Measurements from ENCODE around the gene RPA1.
A peak's percentile ranks its signal among the peaks of the same experiment; 100 is the strongest.
"Not testable (repeated sequence)": the region's sequence is repeated elsewhere in the genome, so short reads cannot be mapped to it uniquely, and the experiment has no call there.

RPA1 gene

DNA sequence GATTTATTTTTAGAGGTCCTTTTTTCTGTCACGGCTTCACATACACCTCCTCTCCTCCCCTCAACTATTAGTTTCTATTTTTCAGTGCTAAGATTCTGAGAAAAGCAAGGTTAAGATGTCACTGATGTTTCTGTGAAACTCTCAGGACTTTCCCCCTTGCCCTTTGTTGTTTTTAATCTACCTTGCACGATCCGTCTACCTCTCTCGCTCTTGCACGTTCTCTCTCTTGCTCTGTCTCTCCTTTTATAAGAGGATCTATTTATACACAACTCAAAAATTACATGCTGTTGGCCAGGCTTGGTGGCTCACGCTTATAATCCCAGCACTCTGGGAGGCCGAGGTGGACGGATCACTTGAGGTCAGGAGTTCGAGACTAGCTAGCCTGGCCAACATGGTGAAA, 43.6 kb downstream of the RPA1 start:
- H3K36me3 ChIP-seq (replicated peaks): peaks cover 51% of the 10 kb centered on the region

GRCh38 chr17:1875597-1875996, 45.8 kb downstream of the RPA1 start:
- in situ Hi-C loops (cut with MboI; ENCODE audit: low sequenced_read_pairs): no loop called here
- peaks cover 68% of the 10 kb centered on the region for H3K36me3 ChIP-seq (replicated peaks)
- DNase-seq (ENCODE audit: low spot score in 2 of 2): no peak
- H3K9me3 ChIP-seq: no peaks in the 10 kb centered on the region
- H3K4me1 ChIP-seq: no peaks in the 10 kb centered on the region
- no peaks in the 10 kb centered on the region for H3K27me3 ChIP-seq (ENCODE audit: low read depth)
- H3K4me3 ChIP-seq: no peak overlapping the region

More for the DNA sequence above, 43.6 kb downstream of the RPA1 start:
- Histone ChIP-seq H3K9me3 (no peaks in the 10 kb centered on the region), H3K4me3 (no peak overlapping the region), H3K27me3 (ENCODE audit: low read depth) (no peaks in the 10 kb centered on the region), H3K4me1 (no peaks in the 10 kb centered on the region)
- in situ Hi-C loops (cut with MboI; ENCODE audit: low sequenced_read_pairs): no loop called here
- no peak for DNase-seq (ENCODE audit: low spot score in 2 of 2)

DNA sequence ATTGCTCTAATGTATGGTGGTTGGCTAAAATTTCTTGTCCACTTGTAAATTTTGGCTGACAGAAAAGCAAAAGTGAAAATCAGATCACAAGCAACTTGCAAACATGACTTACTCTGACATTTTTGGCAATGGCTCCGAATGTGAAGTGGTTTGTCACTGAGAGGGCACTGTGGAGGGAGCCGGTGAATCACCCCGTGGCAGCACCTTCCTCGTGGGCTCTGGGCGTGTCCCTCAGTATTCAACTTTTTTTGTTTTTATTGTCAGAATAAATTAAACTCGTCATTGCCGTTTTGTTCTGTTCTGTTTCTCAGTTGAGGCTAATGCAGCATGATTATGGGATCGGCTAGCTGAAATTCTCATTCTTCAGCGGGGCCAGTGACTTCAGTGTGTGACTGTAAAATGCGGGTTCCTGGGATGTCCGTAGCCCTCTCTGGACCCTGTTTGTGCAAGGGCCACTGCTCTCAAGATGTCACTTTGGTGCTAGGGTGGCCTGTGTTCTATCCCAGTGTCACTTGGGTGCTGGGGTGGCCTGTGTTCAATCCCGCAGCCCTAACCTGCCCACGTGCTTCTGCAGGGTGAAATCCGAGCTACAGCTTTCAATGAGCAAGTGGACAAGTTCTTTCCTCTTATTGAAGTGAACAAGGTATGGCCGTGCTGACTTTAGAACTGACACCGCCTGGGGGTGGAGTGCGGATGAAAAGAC, 48.8 kb downstream of the RPA1 start:
- no peaks in the 10 kb centered on the region for H3K4me1 ChIP-seq
- no peaks in the 10 kb centered on the region for H3K27me3 ChIP-seq (ENCODE audit: low read depth)
- peaks cover 74% of the 10 kb centered on the region for H3K36me3 ChIP-seq (replicated peaks)
- no peak overlapping the region for H3K4me3 ChIP-seq
- in situ Hi-C loops (cut with MboI; ENCODE audit: low sequenced_read_pairs): no loop called here
- no peak for DNase-seq (ENCODE audit: low spot score in 2 of 2)
- no peaks in the 10 kb centered on the region for H3K9me3 ChIP-seq

GRCh38 chr17:1880851-1881630, 51.2 kb downstream of the RPA1 start:
- H3K4me3 ChIP-seq: no peak overlapping the region
- H3K4me1 ChIP-seq: no peaks in the 10 kb centered on the region
- peaks cover 80% of the 10 kb centered on the region for H3K36me3 ChIP-seq (replicated peaks)
- in situ Hi-C loops (cut with MboI; ENCODE audit: low sequenced_read_pairs): loop anchor here (10.0 kb wide), 1 partner anchor 364 kb away; no protein-coding TSS in a partner anchor
- DNase-seq (ENCODE audit: low spot score in 2 of 2): peak; percentile 59 to 69
- H3K9me3 ChIP-seq: no peaks in the 10 kb centered on the region
- H3K27me3 ChIP-seq (ENCODE audit: low read depth): no peaks in the 10 kb centered on the region

GRCh38 chr17:1882836-1883235, 53.0 kb downstream of the RPA1 start:
- peak in 1 of 2 experiments; percentile 52 for DNase-seq (ENCODE audit: low spot score in 2 of 2)
- no peaks in the 10 kb centered on the region for H3K27me3 ChIP-seq (ENCODE audit: low read depth)
- H3K36me3 ChIP-seq (replicated peaks): peaks cover 77% of the 10 kb centered on the region
- no peak overlapping the region for H3K4me3 ChIP-seq
- in situ Hi-C loops (cut with MboI; ENCODE audit: low sequenced_read_pairs): loop anchor here (10.0 kb wide), 1 partner anchor 362 kb away; no protein-coding TSS in a partner anchor
- no peaks in the 10 kb centered on the region for H3K9me3 ChIP-seq
- H3K4me1 ChIP-seq: no peaks in the 10 kb centered on the region

GRCh38 chr17:1883536-1883935, 53.7 kb downstream of the RPA1 start:
- Histone ChIP-seq H3K4me1 (no peaks in the 10 kb centered on the region), H3K4me3 (no peak overlapping the region), H3K27me3 (ENCODE audit: low read depth) (no peaks in the 10 kb centered on the region), H3K9me3 (no peaks in the 10 kb centered on the region), H3K36me3 (replicated peaks) (peaks cover 77% of the 10 kb centered on the region)
- in situ Hi-C loops (cut with MboI; ENCODE audit: low sequenced_read_pairs): loop anchor here (10.0 kb wide), 1 partner anchor 361 kb away; no protein-coding TSS in a partner anchor
- DNase-seq (ENCODE audit: low spot score in 2 of 2): no peak

- in situ Hi-C loops (cut with MboI; ENCODE audit: low sequenced_read_pairs): loop anchor here (10.0 kb wide), 1 partner anchor 356 kb away; no protein-coding TSS in a partner anchor
- DNase-seq (ENCODE audit: low spot score in 2 of 2): no peak
- H3K4me3 ChIP-seq: no peak overlapping the region
- no peaks in the 10 kb centered on the region for H3K9me3 ChIP-seq
- no peaks in the 10 kb centered on the region for H3K4me1 ChIP-seq
- peaks cover 83% of the 10 kb centered on the region for H3K36me3 ChIP-seq (replicated peaks)
- H3K27me3 ChIP-seq (ENCODE audit: low read depth): no peaks in the 10 kb centered on the region
Measured at GRCh38 chr17:1888741-1889140, 58.9 kb downstream of the RPA1 start.

DNA sequence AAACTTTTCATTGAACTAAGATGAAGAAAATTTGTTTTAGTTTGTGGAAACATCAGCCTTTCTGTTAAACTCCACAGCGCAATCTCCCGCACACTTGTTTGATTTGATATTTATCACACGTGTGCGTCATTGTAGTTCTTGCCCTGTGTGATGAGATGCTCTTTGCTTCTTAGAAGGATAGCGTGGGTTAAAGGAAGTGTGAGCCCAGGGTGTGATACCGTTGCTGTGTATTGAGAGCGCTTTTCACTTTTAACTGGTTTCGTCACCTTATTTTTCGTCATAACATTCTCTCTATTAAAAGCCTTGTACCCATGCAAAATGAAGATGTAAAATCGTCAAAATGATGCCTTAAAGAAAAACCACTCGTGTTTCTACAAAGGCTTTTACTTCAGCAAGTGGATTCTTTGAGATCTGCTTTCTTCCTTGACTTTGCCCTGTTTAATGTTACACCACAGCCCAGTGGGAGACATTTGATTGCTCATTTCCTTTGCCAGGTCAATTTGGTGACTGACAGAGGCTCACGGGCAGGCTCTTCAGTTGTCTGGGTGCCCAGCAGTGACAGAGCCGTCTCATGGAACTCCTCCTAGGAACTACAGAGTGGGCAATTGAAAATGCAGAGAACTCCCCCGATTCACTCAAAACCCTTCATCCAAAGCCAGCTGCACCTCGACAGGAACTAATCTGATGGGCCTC, 61.1 kb downstream of the RPA1 start:
- peaks cover 77% of the 10 kb centered on the region for H3K36me3 ChIP-seq (replicated peaks)
- H3K4me3 ChIP-seq: no peak overlapping the region
- no peaks in the 10 kb centered on the region for H3K9me3 ChIP-seq
- no peak for DNase-seq (ENCODE audit: low spot score in 2 of 2)
- H3K27me3 ChIP-seq (ENCODE audit: low read depth): no peaks in the 10 kb centered on the region
- H3K4me1 ChIP-seq: no peaks in the 10 kb centered on the region
- in situ Hi-C loops (cut with MboI; ENCODE audit: low sequenced_read_pairs): no loop called here

DNA sequence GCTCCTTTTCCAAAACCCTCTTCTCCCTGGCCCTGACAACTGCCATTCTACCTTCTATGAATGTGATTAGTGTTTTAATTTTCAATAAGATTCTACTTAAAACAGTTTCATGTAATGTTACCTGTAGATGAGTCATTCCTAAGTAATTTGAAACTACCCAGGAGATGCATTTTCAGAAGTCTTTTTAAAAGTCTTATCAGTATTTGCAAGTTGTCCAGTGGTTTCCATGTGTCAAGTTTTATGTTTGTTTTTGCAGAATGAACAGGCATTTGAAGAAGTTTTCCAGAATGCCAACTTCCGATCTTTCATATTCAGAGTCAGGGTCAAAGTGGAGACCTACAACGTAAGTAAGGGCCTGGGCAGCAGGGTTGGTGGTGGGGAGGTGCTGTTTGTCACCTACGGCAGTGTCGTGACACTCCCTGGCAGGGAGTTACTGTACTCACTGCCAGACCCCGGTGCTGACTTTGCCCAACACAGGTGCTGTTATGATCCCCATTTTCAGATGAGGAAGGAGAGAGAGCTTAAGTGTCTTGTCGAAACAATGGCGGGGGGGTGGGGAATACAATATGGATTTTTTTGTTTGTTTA, 65.0 kb downstream of the RPA1 start:
- peaks cover 71% of the 10 kb centered on the region for H3K36me3 ChIP-seq (replicated peaks)
- H3K27me3 ChIP-seq (ENCODE audit: low read depth): no peaks in the 10 kb centered on the region
- DNase-seq (ENCODE audit: low spot score in 2 of 2): no peak
- in situ Hi-C loops (cut with MboI; ENCODE audit: low sequenced_read_pairs): no loop called here
- no peak overlapping the region for H3K4me3 ChIP-seq
- no peaks in the 10 kb centered on the region for H3K9me3 ChIP-seq
- H3K4me1 ChIP-seq: no peaks in the 10 kb centered on the region

- H3K4me3 ChIP-seq; in situ Hi-C loops (cut with MboI; ENCODE audit: low sequenced_read_pairs); H3K27me3 ChIP-seq (ENCODE audit: low read depth); H3K4me1 ChIP-seq; DNase-seq (ENCODE audit: low spot score in 2 of 2); H3K9me3 ChIP-seq: not testable (repeated sequence)
- H3K36me3 ChIP-seq (replicated peaks): peaks cover 65% of the 10 kb centered on the region
Measured at GRCh38 chr17:1895479-1895878, 65.7 kb downstream of the RPA1 start.

GRCh38 chr17:1896243-1897104, 66.7 kb downstream of the RPA1 start:
- in situ Hi-C loops (cut with MboI; ENCODE audit: low sequenced_read_pairs): no loop called here
- H3K27me3 ChIP-seq (ENCODE audit: low read depth): no peaks in the 10 kb centered on the region
- no peaks in the 10 kb centered on the region for H3K4me1 ChIP-seq
- no peak overlapping the region for H3K4me3 ChIP-seq
- DNase-seq (ENCODE audit: low spot score in 2 of 2): no peak
- H3K36me3 ChIP-seq (replicated peaks): peaks cover 58% of the 10 kb centered on the region
- H3K9me3 ChIP-seq: no peaks in the 10 kb centered on the region

DNA sequence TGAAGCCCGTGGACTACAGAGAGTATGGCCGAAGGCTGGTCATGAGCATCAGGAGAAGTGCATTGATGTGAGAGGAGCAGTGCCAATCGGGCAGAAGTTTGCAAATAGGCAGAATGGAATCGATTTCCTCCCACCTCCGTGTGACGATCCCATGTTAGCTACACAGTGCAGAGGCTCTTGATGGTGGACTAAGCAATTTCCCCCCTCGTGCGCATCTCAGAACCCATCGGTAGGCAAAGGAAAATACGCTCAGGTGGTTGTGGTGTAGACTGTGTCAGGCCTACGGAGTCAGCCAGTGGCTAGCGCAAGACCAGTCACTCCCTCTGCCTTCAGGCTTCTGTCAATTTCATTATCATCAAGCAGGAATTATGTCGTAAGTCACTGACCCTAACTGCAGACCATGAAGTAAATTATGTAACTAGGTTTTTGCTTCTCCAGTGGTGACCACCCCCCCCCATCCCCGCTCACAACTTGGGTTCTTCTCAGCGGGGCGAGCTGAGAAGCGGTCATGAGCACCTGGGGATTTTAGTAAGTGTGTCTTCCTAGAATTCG, 67.4 kb downstream of the RPA1 start:
- DNase-seq (ENCODE audit: low spot score in 2 of 2): no peak
- in situ Hi-C loops (cut with MboI; ENCODE audit: low sequenced_read_pairs): no loop called here
- no peaks in the 10 kb centered on the region for H3K9me3 ChIP-seq
- no peaks in the 10 kb centered on the region for H3K27me3 ChIP-seq (ENCODE audit: low read depth)
- no peak overlapping the region for H3K4me3 ChIP-seq
- no peaks in the 10 kb centered on the region for H3K4me1 ChIP-seq
- peaks cover 51% of the 10 kb centered on the region for H3K36me3 ChIP-seq (replicated peaks)

- no peaks in the 10 kb centered on the region for H3K4me1 ChIP-seq
- in situ Hi-C loops (cut with MboI; ENCODE audit: low sequenced_read_pairs): no loop called here
- no peaks in the 10 kb centered on the region for H3K9me3 ChIP-seq
- no peak overlapping the region for H3K4me3 ChIP-seq
- DNase-seq (ENCODE audit: low spot score in 2 of 2): no peak
- peaks cover 42% of the 10 kb centered on the region for H3K36me3 ChIP-seq (replicated peaks)
- H3K27me3 ChIP-seq (ENCODE audit: low read depth): no peaks in the 10 kb centered on the region
Measured at GRCh38 chr17:1898332-1898731, 68.5 kb downstream of the RPA1 start.

All from HAP-1 (cell line).